ENCODE measurements around the gene MACROH2A1.
"Not testable (repeated sequence)": the region's sequence is repeated elsewhere in the genome, so short reads cannot be mapped to it uniquely, and the experiment has no call there.

The MACROH2A1 gene

GRCh38 chr5:135364421-135365262 lies 34.4 kb downstream of the MACROH2A1 start:
- TF ChIP-seq SUZ12 (IDR thresholded peaks at IDR 0.05; ENCODE audit: extremely low read depth, insufficient read depth, insufficient read length) = no peak
- no peak for TF ChIP-seq ZNF274 (IDR thresholded peaks at IDR 0.05; ENCODE audit: low read depth, low read length)
- no peak for TF ChIP-seq YY1 (IDR thresholded peaks at IDR 0.05; ENCODE audit: insufficient read depth, insufficient read length)
- DNase-seq (ENCODE audit: low read depth, low spot score) = no peak
- no peak overlapping the region for H3K9ac ChIP-seq (ENCODE audit: insufficient read length, low read depth)
- no peaks in the 10 kb centered on the region for H3K27me3 ChIP-seq (ENCODE audit: insufficient read depth, insufficient read length)
- H3K9me3 ChIP-seq (ENCODE audit: insufficient read depth, low read length) = no peaks in the 10 kb centered on the region
- H3K36me3 ChIP-seq (ENCODE audit: insufficient read depth, insufficient read length, low read length) = peaks cover 65% of the 10 kb centered on the region
- no peak overlapping the region for H3K4me3 ChIP-seq (ENCODE audit: insufficient read length, low read depth)
- no peaks in the 10 kb centered on the region for H3K4me1 ChIP-seq (ENCODE audit: insufficient read depth, insufficient read length)

- not testable (repeated sequence) for H3K27me3 ChIP-seq (ENCODE audit: insufficient read depth, insufficient read length); H3K4me3 ChIP-seq (ENCODE audit: insufficient read length, low read depth); DNase-seq (ENCODE audit: low read depth, low spot score); H3K9ac ChIP-seq (ENCODE audit: insufficient read length, low read depth); H3K4me1 ChIP-seq (ENCODE audit: insufficient read depth, insufficient read length); H3K9me3 ChIP-seq (ENCODE audit: insufficient read depth, low read length)
- peaks cover 53% of the 10 kb centered on the region for H3K36me3 ChIP-seq (ENCODE audit: insufficient read depth, insufficient read length, low read length)
These were observed 35.7 kb downstream of the MACROH2A1 start for GRCh38 chr5:135363342-135363741.

- no peak for DNase-seq (ENCODE audit: low read depth, low spot score)
- Histone ChIP-seq H3K4me1 (ENCODE audit: insufficient read depth, insufficient read length) (no peaks in the 10 kb centered on the region), H3K36me3 (ENCODE audit: insufficient read depth, insufficient read length, low read length) (peaks cover 47% of the 10 kb centered on the region), H3K9me3 (ENCODE audit: insufficient read depth, low read length) (no peaks in the 10 kb centered on the region), H3K9ac (ENCODE audit: insufficient read length, low read depth) (no peak overlapping the region), H3K27me3 (ENCODE audit: insufficient read depth, insufficient read length) (no peaks in the 10 kb centered on the region), H3K4me3 (ENCODE audit: insufficient read length, low read depth) (no peak overlapping the region)
- no peak for TF ChIP-seq SUZ12 (IDR thresholded peaks at IDR 0.05; ENCODE audit: extremely low read depth, insufficient read depth, insufficient read length)
- no peak for TF ChIP-seq YY1 (IDR thresholded peaks at IDR 0.05; ENCODE audit: insufficient read depth, insufficient read length)
- no peak for TF ChIP-seq ZNF274 (IDR thresholded peaks at IDR 0.05; ENCODE audit: low read depth, low read length)
These were observed 36.9 kb downstream of the MACROH2A1 start for GRCh38 chr5:135362102-135362501.

- Histone ChIP-seq H3K4me3 (ENCODE audit: insufficient read length, low read depth) (no peak overlapping the region), H3K27me3 (ENCODE audit: insufficient read depth, insufficient read length) (no peaks in the 10 kb centered on the region), H3K36me3 (ENCODE audit: insufficient read depth, insufficient read length, low read length) (peaks cover 43% of the 10 kb centered on the region), H3K9ac (ENCODE audit: insufficient read length, low read depth) (no peak overlapping the region), H3K9me3 (ENCODE audit: insufficient read depth, low read length) (no peaks in the 10 kb centered on the region), H3K4me1 (ENCODE audit: insufficient read depth, insufficient read length) (no peaks in the 10 kb centered on the region)
- DNase-seq (ENCODE audit: low read depth, low spot score) = no peak
- TF ChIP-seq ZNF274 (IDR thresholded peaks at IDR 0.05; ENCODE audit: low read depth, low read length) = no peak
These were observed 38.5 kb downstream of the MACROH2A1 start for GRCh38 chr5:135360278-135361274.

- no peak overlapping the region for H3K4me3 ChIP-seq (ENCODE audit: insufficient read length, low read depth)
- TF ChIP-seq SUZ12 (IDR thresholded peaks at IDR 0.05; ENCODE audit: extremely low read depth, insufficient read depth, insufficient read length) = no peak
- no peak for TF ChIP-seq ZNF274 (IDR thresholded peaks at IDR 0.05; ENCODE audit: low read depth, low read length)
- TF ChIP-seq YY1 (IDR thresholded peaks at IDR 0.05; ENCODE audit: insufficient read depth, insufficient read length) = no peak
These were observed 39.5 kb downstream of the MACROH2A1 start for GRCh38 chr5:135359374-135360165.

GRCh38 chr5:135357685-135358084 lies 41.3 kb downstream of the MACROH2A1 start:
- no peak for DNase-seq (ENCODE audit: low read depth, low spot score)
- Histone ChIP-seq H3K9me3 (ENCODE audit: insufficient read depth, low read length) (no peaks in the 10 kb centered on the region), H3K27me3 (ENCODE audit: insufficient read depth, insufficient read length) (no peaks in the 10 kb centered on the region), H3K9ac (ENCODE audit: insufficient read length, low read depth) (no peak overlapping the region), H3K36me3 (ENCODE audit: insufficient read depth, insufficient read length, low read length) (peaks cover 53% of the 10 kb centered on the region), H3K4me3 (ENCODE audit: insufficient read length, low read depth) (no peak overlapping the region), H3K4me1 (ENCODE audit: insufficient read depth, insufficient read length) (no peaks in the 10 kb centered on the region)
- TF ChIP-seq SUZ12 (IDR thresholded peaks at IDR 0.05; ENCODE audit: extremely low read depth, insufficient read depth, insufficient read length) = no peak
- TF ChIP-seq ZNF274 (IDR thresholded peaks at IDR 0.05; ENCODE audit: low read depth, low read length) = no peak
- no peak for TF ChIP-seq YY1 (IDR thresholded peaks at IDR 0.05; ENCODE audit: insufficient read depth, insufficient read length)

More at GRCh38 chr5:135359374-135360165, 39.5 kb downstream of the MACROH2A1 start:
- no peaks in the 10 kb centered on the region for H3K4me1 ChIP-seq (ENCODE audit: insufficient read depth, insufficient read length)
- no peak overlapping the region for H3K9ac ChIP-seq (ENCODE audit: insufficient read length, low read depth)
- H3K9me3 ChIP-seq (ENCODE audit: insufficient read depth, low read length) = no peaks in the 10 kb centered on the region
- DNase-seq (ENCODE audit: low read depth, low spot score) = no peak
- H3K27me3 ChIP-seq (ENCODE audit: insufficient read depth, insufficient read length) = no peaks in the 10 kb centered on the region
- H3K36me3 ChIP-seq (ENCODE audit: insufficient read depth, insufficient read length, low read length) = peaks cover 43% of the 10 kb centered on the region
